GM23338 (cell line): ENCODE measurements around the gene MPP7.

Source experiments
- CREB1 ChIP-seq: fragments of 250-450 bp; sonication (Bioruptor Pico); IDR thresholded peaks from 2 replicates; pipeline ENCODE4 v1.5.0; 2020; ENCODE audit warnings: low read depth, mild to moderate bottlenecking, moderate library complexity
- ETS1 ChIP-seq: IDR thresholded peaks from 2 replicates; pipeline ENCODE4 v1.6.1; 2016; ENCODE audit warnings: antibody characterized with exemption
- EZH2 ChIP-seq: fragments of 200-600 bp; sonication (generic); IDR thresholded peaks from one replicate; pipeline ENCODE4 v1.8.0; 2017; ENCODE audit warnings: antibody characterized with exemption, mild to moderate bottlenecking, low read depth; ENCODE audit not compliant: unreplicated experiment
- EZH2phosphoT487 ChIP-seq: fragments of 200-600 bp; sonication (generic); IDR thresholded peaks from one replicate; pipeline ENCODE4 v1.8.1; 2018; ENCODE audit warnings: antibody characterized with exemption; ENCODE audit not compliant: unreplicated experiment
- JUNB ChIP-seq: IDR thresholded peaks from one replicate; pipeline ENCODE4 v1.6.1; 2016; ENCODE audit warnings: antibody characterized with exemption; ENCODE audit not compliant: unreplicated experiment
- NANOG ChIP-seq: IDR thresholded peaks from 2 replicates; pipeline ENCODE4 v1.6.1; 2016; ENCODE audit warnings: antibody characterized with exemption, borderline replicate concordance
- POLR2AphosphoS5 ChIP-seq: IDR thresholded peaks from 2 replicates; pipeline ENCODE4 v1.6.1; 2016; ENCODE audit warnings: antibody characterized with exemption, low read depth
- REST ChIP-seq: IDR thresholded peaks from one replicate; pipeline ENCODE4 v1.6.1; 2018; ENCODE audit warnings: antibody characterized with exemption; ENCODE audit not compliant: unreplicated experiment
- STAT1 ChIP-seq: IDR thresholded peaks from one replicate; pipeline ENCODE4 v1.6.1; 2016; ENCODE audit warnings: antibody characterized with exemption; ENCODE audit not compliant: unreplicated experiment
- ZNF114 ChIP-seq: fragments of 250-450 bp; sonication (Bioruptor Pico); IDR thresholded peaks from 2 replicates; pipeline ENCODE4 v1.5.0; 2020; ENCODE audit warnings: mild to moderate bottlenecking, moderate library complexity
- TF ChIP-seq, protein P1 (sequence below), 2 experiments: fragments of 200-600 bp in 1 of 2; sonication (generic) in 1 of 2; conservative IDR thresholded peaks; 2 replicates each; pipeline versions ENCODE4 v1.5.1 to v1.6.1; 2016 to 2017; ENCODE audit warnings: antibody characterized with exemption in 2 of 2, low read depth in 2 of 2, mild to moderate bottlenecking in 2 of 2, moderate library complexity in 1 of 2

GRCh38 chr10:28315140-28315539 lies 12.3 kb upstream of the MPP7 start:
- TF ChIP-seq, protein P1, sequence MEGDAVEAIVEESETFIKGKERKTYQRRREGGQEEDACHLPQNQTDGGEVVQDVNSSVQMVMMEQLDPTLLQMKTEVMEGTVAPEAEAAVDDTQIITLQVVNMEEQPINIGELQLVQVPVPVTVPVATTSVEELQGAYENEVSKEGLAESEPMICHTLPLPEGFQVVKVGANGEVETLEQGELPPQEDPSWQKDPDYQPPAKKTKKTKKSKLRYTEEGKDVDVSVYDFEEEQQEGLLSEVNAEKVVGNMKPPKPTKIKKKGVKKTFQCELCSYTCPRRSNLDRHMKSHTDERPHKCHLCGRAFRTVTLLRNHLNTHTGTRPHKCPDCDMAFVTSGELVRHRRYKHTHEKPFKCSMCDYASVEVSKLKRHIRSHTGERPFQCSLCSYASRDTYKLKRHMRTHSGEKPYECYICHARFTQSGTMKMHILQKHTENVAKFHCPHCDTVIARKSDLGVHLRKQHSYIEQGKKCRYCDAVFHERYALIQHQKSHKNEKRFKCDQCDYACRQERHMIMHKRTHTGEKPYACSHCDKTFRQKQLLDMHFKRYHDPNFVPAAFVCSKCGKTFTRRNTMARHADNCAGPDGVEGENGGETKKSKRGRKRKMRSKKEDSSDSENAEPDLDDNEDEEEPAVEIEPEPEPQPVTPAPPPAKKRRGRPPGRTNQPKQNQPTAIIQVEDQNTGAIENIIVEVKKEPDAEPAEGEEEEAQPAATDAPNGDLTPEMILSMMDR (conservative IDR thresholded peaks at IDR 0.05; ENCODE audit: low read depth in 2 of 2): no peak
- TF ChIP-seq EZH2phosphoT487 (no peak), JUNB (no peak), POLR2AphosphoS5 (no peak), ZNF114 (CRISPR knock-in tag) (no peak), REST (no peak), EZH2 (no peak), NANOG (no peak), CREB1 (CRISPR knock-in tag) (no peak), ETS1 (no peak), STAT1 (no peak)
